KMS-11 (cell line): ENCODE results near the gene EVPLL.
"Not testable (repeated sequence)": the region's sequence is repeated elsewhere in the genome, so short reads cannot be mapped to it uniquely, and the experiment has no call there.

ENCODE experiments used
- H2AFZ ChIP-seq: fragments of 200-600 bp; sonication (generic); 2 replicates; pipeline ENCODE4 v1.6.1; 2016; ENCODE audit warnings: antibody characterized with exemption, mixed run types, low read depth
- H3K27ac ChIP-seq: fragments of 200-600 bp; sonication (generic); 2 replicates; pipeline ENCODE4 v1.6.1; 2016; ENCODE audit warnings: mild to moderate bottlenecking, mixed run types
- H3K27me3 ChIP-seq: fragments of 200-600 bp; sonication (generic); 2 replicates; pipeline ENCODE4 v1.6.1; 2017; ENCODE audit warnings: mild to moderate bottlenecking, low read depth, mixed run types, moderate library complexity; ENCODE audit not compliant: insufficient read depth
- H3K36me3 ChIP-seq: fragments of 200-600 bp; sonication (generic); 2 replicates; pipeline ENCODE4 v1.6.1; 2017; ENCODE audit warnings: mild to moderate bottlenecking, mixed run types; ENCODE audit not compliant: insufficient read depth
- H3K4me1 ChIP-seq: fragments of 200-600 bp; sonication (generic); 2 replicates; pipeline ENCODE4 v1.6.1; 2016; ENCODE audit warnings: mild to moderate bottlenecking, low read depth, mixed run types; ENCODE audit not compliant: poor library complexity, severe bottlenecking
- H3K4me2 ChIP-seq: fragments of 200-600 bp; sonication (generic); 2 replicates; pipeline ENCODE4 v1.7.0; 2016; ENCODE audit warnings: mild to moderate bottlenecking, mixed run types
- H3K4me3 ChIP-seq: fragments of 200-600 bp; sonication (generic); IDR thresholded peaks from 2 replicates; pipeline ENCODE4 v1.6.1; 2017; ENCODE audit warnings: low read depth, low read length, mixed read lengths; ENCODE audit not compliant: insufficient read depth
- H3K79me2 ChIP-seq: fragments of 200-600 bp; sonication (generic); 2 replicates; pipeline ENCODE4 v1.6.1; 2016; ENCODE audit warnings: low read depth, mixed run types; ENCODE audit not compliant: insufficient read depth
- H3K9ac ChIP-seq: fragments of 200-600 bp; sonication (generic); 2 replicates; pipeline ENCODE4 v1.6.1; 2016; ENCODE audit warnings: mild to moderate bottlenecking, mixed run types
- H4K20me1 ChIP-seq: fragments of 200-600 bp; sonication (generic); 2 replicates; pipeline ENCODE4 v1.6.1; 2016; ENCODE audit warnings: mild to moderate bottlenecking, mixed run types; ENCODE audit not compliant: insufficient read depth

The EVPLL gene

GRCh38 chr17:18401872-18402590, 24.5 kb downstream of the EVPLL start:
- H2AFZ ChIP-seq, H4K20me1 ChIP-seq, H3K9ac ChIP-seq, H3K36me3 ChIP-seq, H3K79me2 ChIP-seq, H3K4me3 ChIP-seq, H3K27ac ChIP-seq, H3K4me2 ChIP-seq, H3K27me3 ChIP-seq: not testable (repeated sequence)
- peaks cover 12% of the 10 kb centered on the region for H3K4me1 ChIP-seq

GRCh38 chr17:18403166-18403565, 25.6 kb downstream of the EVPLL start:
- H3K27me3 ChIP-seq, H3K79me2 ChIP-seq, H3K4me2 ChIP-seq, H3K9ac ChIP-seq, H3K27ac ChIP-seq, H3K36me3 ChIP-seq, H3K4me3 ChIP-seq, H4K20me1 ChIP-seq, H2AFZ ChIP-seq: not testable (repeated sequence)
- H3K4me1 ChIP-seq: peaks cover 12% of the 10 kb centered on the region

DNA sequence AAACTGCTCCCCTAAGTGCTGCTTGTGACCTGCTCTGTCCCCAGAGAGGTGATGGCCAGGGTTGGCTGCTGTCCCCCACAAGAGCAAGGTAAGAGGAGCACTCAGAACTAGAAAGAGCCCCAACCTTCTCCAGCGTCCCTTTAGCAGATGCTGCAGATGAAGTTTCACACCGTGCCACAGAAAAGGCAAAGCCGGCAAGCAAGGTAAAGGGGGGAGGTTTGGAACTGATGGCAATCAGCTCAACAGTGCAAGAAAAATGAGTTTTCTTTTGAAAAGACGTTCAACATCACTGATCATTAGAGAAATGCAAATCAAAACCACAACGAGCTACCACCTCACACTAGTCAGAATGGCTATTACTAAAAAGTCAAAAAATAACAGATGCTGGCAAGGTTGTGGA, 26.0 kb downstream of the EVPLL start:
- peaks cover 12% of the 10 kb centered on the region for H3K4me1 ChIP-seq
- not testable (repeated sequence) for H3K79me2 ChIP-seq, H3K27me3 ChIP-seq, H4K20me1 ChIP-seq, H3K27ac ChIP-seq, H3K36me3 ChIP-seq, H3K9ac ChIP-seq, H2AFZ ChIP-seq, H3K4me3 ChIP-seq, H3K4me2 ChIP-seq

GRCh38 chr17:18408906-18409305, 31.3 kb downstream of the EVPLL start:
- not testable (repeated sequence) for H3K27ac ChIP-seq, H3K4me2 ChIP-seq, H3K4me1 ChIP-seq, H3K79me2 ChIP-seq, H3K27me3 ChIP-seq, H3K36me3 ChIP-seq, H3K4me3 ChIP-seq, H3K9ac ChIP-seq, H2AFZ ChIP-seq, H4K20me1 ChIP-seq

DNA sequence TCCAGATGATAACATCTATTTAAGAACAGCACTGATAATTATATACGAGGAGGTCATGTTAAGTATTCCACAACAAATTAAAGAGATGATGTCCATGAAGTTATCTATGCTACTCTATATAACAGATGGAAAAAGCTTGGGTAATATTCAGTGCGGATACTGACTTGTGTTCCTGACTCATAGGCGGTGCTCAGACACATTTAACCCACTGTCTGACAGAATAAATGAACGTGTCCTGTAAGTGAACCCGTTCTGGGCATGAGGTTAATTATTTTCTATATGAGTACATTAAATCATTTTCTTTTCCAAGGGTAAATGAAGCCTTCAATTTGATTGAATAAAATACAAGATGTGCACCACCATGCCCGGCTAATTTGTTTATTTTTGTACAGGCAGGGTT, 31.7 kb downstream of the EVPLL start:
- H3K4me3 ChIP-seq, H3K27me3 ChIP-seq, H3K9ac ChIP-seq, H3K36me3 ChIP-seq, H4K20me1 ChIP-seq, H2AFZ ChIP-seq, H3K27ac ChIP-seq, H3K79me2 ChIP-seq, H3K4me2 ChIP-seq, H3K4me1 ChIP-seq: not testable (repeated sequence)

DNA sequence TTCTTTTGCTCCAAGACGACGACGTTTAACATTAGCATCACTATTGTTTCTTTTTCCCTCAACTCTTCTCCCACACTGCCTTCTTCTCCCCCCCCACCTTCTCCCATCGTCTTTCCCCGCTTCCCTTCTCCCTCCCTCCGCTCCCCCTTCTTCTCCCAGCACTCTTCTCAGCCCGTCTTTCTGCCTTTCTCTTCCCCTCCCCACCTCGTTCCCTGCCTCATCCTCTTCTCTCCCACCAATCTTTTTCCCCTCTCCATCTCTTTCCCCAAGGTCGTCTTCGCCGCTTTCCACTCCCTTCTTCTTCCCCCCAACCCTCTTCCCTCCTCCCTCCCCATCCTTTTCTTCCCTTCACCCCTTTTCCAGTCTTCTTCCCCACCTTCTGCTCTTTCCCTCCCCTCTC, 33.2 kb downstream of the EVPLL start:
- H3K79me2 ChIP-seq, H3K27ac ChIP-seq, H3K36me3 ChIP-seq, H4K20me1 ChIP-seq, H3K4me2 ChIP-seq, H3K9ac ChIP-seq, H3K4me3 ChIP-seq, H2AFZ ChIP-seq, H3K4me1 ChIP-seq, H3K27me3 ChIP-seq: not testable (repeated sequence)

DNA sequence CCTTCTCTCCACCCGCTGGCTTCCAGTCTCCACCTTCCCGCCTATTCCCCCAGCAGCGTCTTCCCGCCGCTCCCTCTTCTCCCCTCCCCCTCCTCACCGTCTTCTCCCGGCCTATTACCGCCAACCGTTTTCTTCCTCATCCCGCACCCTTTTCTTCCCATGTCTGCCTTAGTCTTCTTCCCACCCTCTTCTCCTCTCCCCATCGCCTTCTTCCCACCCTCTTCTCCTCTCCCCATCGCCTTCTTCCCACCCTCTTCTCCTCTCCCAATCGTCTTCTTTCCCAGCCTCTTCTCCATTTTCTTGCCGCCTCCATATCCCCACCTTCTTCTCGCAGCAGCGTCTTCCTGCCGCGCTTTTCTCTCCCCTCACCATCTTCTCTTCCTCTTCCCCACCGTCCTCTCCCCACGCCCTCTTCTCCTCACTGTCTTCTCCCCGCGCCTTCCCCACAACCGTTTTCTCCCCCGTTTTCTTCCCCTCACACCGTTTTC, 33.8 kb downstream of the EVPLL start:
- not testable (repeated sequence) for H3K4me2 ChIP-seq, H3K27ac ChIP-seq, H4K20me1 ChIP-seq, H3K4me1 ChIP-seq, H3K27me3 ChIP-seq, H3K4me3 ChIP-seq, H3K36me3 ChIP-seq, H3K79me2 ChIP-seq, H3K9ac ChIP-seq, H2AFZ ChIP-seq

DNA sequence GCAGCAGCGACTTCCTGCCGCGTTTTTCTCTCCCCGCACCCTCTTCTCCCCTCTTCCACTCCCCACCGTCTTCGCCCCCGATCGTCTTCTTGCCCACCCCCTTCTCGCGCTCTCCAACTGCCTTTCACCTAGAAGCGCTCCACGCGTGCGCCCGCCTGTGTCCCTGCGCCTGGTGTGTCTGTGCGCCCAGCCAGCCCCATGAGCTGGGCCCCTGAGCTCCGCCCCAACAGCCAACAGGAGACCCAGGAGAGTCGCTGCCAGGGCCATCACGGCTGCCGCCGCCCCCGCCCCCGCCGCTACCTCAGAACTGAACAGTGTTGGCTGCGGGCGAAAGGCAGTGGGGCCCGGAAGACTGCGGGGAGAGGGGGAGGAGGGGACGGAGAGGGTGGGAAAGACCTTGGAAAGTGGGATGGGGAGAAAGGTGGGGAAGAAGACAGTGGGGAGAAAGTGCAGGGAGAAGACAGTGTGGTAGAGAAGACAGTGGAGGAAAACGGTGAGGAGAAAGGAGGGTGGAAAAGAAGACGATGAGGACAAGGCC, 34.5 kb downstream of the EVPLL start:
- not testable (repeated sequence) for H3K27me3 ChIP-seq, H3K4me1 ChIP-seq, H3K27ac ChIP-seq, H3K79me2 ChIP-seq, H2AFZ ChIP-seq, H3K4me3 ChIP-seq, H3K36me3 ChIP-seq, H3K4me2 ChIP-seq, H4K20me1 ChIP-seq, H3K9ac ChIP-seq

- H3K36me3 ChIP-seq, H3K4me3 ChIP-seq, H3K9ac ChIP-seq, H3K4me2 ChIP-seq, H3K4me1 ChIP-seq, H2AFZ ChIP-seq, H3K27me3 ChIP-seq, H4K20me1 ChIP-seq, H3K27ac ChIP-seq, H3K79me2 ChIP-seq: not testable (repeated sequence)
Observed at GRCh38 chr17:18421521-18421920, 43.9 kb downstream of the EVPLL start.

DNA sequence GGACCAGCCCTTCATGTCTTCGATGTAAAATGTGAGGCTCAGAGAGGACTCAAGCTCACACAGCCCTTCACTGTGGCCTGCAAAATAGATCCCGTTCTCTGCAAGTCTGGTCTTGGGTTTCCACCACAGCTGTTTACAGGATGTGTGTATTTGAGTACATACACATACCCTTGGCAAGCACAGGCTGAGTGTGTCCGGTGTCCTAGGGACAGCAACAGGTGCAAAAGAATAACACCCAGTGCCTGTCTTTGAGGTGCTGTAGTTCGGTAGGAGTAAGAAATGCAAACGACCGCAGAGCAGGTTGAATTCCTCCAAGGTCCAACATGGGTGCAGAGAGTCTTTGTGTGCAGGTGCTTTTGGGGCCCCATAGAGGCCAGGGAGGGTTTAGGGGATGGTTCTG, 44.9 kb downstream of the EVPLL start:
- H3K4me1 ChIP-seq, H3K27me3 ChIP-seq, H3K4me3 ChIP-seq, H3K79me2 ChIP-seq, H4K20me1 ChIP-seq, H3K4me2 ChIP-seq, H2AFZ ChIP-seq, H3K36me3 ChIP-seq, H3K27ac ChIP-seq, H3K9ac ChIP-seq: not testable (repeated sequence)
